Measurements from ENCODE around the gene GPR65. TPM values are rescaled to one million over a fixed set of nuclear protein-coding genes. Genes with fewer than 3 reads are reported as not detected.

The GPR65 gene
- total RNA-seq, 1 donor from 2014 or later = not detected

DNA sequence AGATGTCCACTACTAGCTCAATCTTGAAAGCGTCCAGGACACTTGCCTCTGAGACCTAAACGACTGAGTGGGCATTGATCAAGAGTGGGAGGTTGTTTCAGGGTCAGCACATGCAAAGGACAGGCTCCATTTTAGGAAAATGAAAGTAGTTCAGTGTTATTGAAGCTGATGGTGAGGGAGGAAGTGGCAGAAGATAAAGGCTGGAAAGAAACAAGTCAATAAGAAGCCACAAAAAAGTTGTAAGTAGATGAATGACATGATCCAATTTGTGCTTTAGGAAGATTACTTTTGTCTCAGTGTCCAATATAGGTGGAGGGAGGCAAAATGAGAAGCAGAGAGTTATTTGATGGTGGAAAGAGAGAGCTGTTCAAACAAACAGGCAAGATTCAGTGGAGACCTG, 22.0 kb downstream of the GPR65 start:
- TF ChIP-seq, protein P1, sequence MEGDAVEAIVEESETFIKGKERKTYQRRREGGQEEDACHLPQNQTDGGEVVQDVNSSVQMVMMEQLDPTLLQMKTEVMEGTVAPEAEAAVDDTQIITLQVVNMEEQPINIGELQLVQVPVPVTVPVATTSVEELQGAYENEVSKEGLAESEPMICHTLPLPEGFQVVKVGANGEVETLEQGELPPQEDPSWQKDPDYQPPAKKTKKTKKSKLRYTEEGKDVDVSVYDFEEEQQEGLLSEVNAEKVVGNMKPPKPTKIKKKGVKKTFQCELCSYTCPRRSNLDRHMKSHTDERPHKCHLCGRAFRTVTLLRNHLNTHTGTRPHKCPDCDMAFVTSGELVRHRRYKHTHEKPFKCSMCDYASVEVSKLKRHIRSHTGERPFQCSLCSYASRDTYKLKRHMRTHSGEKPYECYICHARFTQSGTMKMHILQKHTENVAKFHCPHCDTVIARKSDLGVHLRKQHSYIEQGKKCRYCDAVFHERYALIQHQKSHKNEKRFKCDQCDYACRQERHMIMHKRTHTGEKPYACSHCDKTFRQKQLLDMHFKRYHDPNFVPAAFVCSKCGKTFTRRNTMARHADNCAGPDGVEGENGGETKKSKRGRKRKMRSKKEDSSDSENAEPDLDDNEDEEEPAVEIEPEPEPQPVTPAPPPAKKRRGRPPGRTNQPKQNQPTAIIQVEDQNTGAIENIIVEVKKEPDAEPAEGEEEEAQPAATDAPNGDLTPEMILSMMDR (IDR thresholded peaks at IDR 0.05; ENCODE audit: partially characterized antibody, unreplicated experiment) = no peak
- H3K4me1 Mint-ChIP-seq (ENCODE audit: low read depth, unreplicated experiment) = peaks cover 5% of the 10 kb centered on the region
- H3K27ac Mint-ChIP-seq (ENCODE audit: unreplicated experiment) = no peak overlapping the region
- no peak overlapping the region for H3K4me3 Mint-ChIP-seq (ENCODE audit: unreplicated experiment)
- no peaks in the 10 kb centered on the region for H3K27me3 Mint-ChIP-seq (ENCODE audit: unreplicated experiment)
- H3K9me3 Mint-ChIP-seq (ENCODE audit: unreplicated experiment) = no peaks in the 10 kb centered on the region
- no peaks in the 10 kb centered on the region for H3K36me3 Mint-ChIP-seq (ENCODE audit: unreplicated experiment)
- DNase-seq = no peak

DNA sequence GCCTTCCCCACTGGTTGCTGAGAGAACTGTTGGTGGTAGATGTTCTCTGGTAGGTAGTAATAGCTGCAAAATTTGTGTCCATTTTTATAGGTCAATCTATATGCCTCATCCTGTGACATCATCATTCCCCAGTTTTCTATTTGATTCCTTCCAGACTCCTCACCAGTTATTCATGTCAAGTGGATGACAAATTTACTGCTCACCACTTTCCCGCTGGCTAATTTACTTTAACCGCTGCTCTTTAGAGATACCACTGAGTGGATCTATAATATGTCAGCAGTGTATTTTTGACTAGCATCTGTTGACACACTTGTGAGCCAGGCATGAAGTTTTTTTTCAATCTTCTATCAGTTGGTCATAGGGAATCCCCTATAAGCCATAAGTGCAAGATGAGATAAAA, 24.6 kb downstream of the GPR65 start:
- no peaks in the 10 kb centered on the region for H3K9me3 Mint-ChIP-seq (ENCODE audit: unreplicated experiment)
- H3K36me3 Mint-ChIP-seq (ENCODE audit: unreplicated experiment) = no peaks in the 10 kb centered on the region
- no peaks in the 10 kb centered on the region for H3K27me3 Mint-ChIP-seq (ENCODE audit: unreplicated experiment)
- H3K4me1 Mint-ChIP-seq (ENCODE audit: low read depth, unreplicated experiment) = peaks cover 5% of the 10 kb centered on the region
- DNase-seq = no peak
- no peak overlapping the region for H3K4me3 Mint-ChIP-seq (ENCODE audit: unreplicated experiment)
- H3K27ac Mint-ChIP-seq (ENCODE audit: unreplicated experiment) = no peak overlapping the region
- TF ChIP-seq, protein P1 (IDR thresholded peaks at IDR 0.05; ENCODE audit: partially characterized antibody, unreplicated experiment) = no peak

DNA sequence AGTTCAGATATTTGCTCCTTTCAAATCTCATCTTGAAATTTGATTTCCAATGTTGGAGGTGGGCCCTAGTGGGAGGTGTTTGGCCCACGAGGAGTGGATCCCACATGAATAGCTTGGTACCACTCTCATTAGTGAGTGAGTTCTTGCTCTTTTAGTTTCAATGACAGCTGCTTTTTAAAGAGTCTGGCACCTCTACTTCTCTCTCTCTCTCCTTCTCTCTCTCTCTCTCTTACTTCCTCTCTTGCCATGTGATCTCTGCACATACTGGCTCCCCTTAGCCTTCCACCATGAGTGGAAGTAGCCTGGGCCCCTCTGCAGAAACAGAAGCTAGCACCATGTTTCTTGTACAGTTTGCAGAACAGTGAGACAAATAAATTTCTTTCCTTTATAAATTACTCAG, 25.1 kb downstream of the GPR65 start:
- H3K27me3 Mint-ChIP-seq (ENCODE audit: unreplicated experiment) = no peaks in the 10 kb centered on the region
- H3K4me1 Mint-ChIP-seq (ENCODE audit: low read depth, unreplicated experiment) = peaks cover under 1% of the 10 kb centered on the region
- no peak for DNase-seq
- no peaks in the 10 kb centered on the region for H3K36me3 Mint-ChIP-seq (ENCODE audit: unreplicated experiment)
- no peak overlapping the region for H3K27ac Mint-ChIP-seq (ENCODE audit: unreplicated experiment)
- no peaks in the 10 kb centered on the region for H3K9me3 Mint-ChIP-seq (ENCODE audit: unreplicated experiment)
- no peak overlapping the region for H3K4me3 Mint-ChIP-seq (ENCODE audit: unreplicated experiment)
- TF ChIP-seq, protein P1 (IDR thresholded peaks at IDR 0.05; ENCODE audit: partially characterized antibody, unreplicated experiment) = no peak

DNA sequence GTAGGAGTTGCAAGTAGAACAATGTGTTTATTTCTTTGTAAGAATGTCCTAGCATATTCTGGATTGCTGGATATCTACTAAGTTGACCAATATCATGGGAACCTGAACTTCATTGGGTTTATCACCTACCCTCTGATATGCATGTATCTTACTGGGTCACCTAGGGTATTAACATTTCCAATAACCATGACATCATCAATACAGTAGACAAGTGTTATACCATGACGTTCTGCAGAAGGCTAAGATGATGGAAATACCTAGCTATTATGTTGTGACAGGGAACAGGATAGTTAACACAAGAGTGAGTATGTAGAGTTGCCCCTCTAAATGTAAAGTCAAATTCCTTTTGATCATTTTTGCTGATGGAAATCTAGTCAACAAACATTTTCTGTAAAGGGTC, 26.0 kb downstream of the GPR65 start:
- TF ChIP-seq, protein P1 (IDR thresholded peaks at IDR 0.05; ENCODE audit: partially characterized antibody, unreplicated experiment) = no peak
- Mint-ChIP-seq H3K4me3 (ENCODE audit: unreplicated experiment) (no peak overlapping the region), H3K27me3 (ENCODE audit: unreplicated experiment) (no peaks in the 10 kb centered on the region), H3K27ac (ENCODE audit: unreplicated experiment) (no peak overlapping the region), H3K4me1 (ENCODE audit: low read depth, unreplicated experiment) (no peaks in the 10 kb centered on the region), H3K36me3 (ENCODE audit: unreplicated experiment) (no peaks in the 10 kb centered on the region), H3K9me3 (ENCODE audit: unreplicated experiment) (no peaks in the 10 kb centered on the region)
- DNase-seq = no peak

DNA sequence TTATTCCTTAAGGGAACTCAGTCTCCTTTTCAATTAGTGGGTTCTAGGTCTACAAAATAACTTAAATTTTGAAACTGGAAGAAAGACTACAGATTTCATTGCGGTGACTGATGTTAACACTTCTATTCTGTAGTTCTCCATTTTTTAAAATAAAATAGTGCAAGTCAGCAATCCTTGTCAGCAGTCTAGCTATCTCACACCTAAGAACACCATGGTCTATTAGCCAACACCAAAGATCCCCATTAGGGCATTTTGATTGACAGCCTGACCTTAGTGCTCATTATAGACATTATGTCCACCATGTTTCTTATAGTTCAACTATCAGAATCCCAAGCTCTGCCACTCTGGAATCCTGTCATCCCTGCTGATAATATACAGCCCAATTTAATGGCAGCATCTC, 27.4 kb downstream of the GPR65 start:
- no peaks in the 10 kb centered on the region for H3K27me3 Mint-ChIP-seq (ENCODE audit: unreplicated experiment)

More for the DNA sequence above, 27.4 kb downstream of the GPR65 start:
- TF ChIP-seq, protein P1 (IDR thresholded peaks at IDR 0.05; ENCODE audit: partially characterized antibody, unreplicated experiment) = no peak
- Mint-ChIP-seq H3K27ac (ENCODE audit: unreplicated experiment) (no peak overlapping the region), H3K4me3 (ENCODE audit: unreplicated experiment) (no peak overlapping the region), H3K4me1 (ENCODE audit: low read depth, unreplicated experiment) (no peaks in the 10 kb centered on the region), H3K9me3 (ENCODE audit: unreplicated experiment) (no peaks in the 10 kb centered on the region), H3K36me3 (ENCODE audit: unreplicated experiment) (no peaks in the 10 kb centered on the region)
- DNase-seq = no peak
